ENCODE data around the gene RNASE13.
"Not testable (repeated sequence)": the region's sequence is repeated elsewhere in the genome, so short reads cannot be mapped to it uniquely, and the experiment has no call there.

The RNASE13 gene

DNA sequence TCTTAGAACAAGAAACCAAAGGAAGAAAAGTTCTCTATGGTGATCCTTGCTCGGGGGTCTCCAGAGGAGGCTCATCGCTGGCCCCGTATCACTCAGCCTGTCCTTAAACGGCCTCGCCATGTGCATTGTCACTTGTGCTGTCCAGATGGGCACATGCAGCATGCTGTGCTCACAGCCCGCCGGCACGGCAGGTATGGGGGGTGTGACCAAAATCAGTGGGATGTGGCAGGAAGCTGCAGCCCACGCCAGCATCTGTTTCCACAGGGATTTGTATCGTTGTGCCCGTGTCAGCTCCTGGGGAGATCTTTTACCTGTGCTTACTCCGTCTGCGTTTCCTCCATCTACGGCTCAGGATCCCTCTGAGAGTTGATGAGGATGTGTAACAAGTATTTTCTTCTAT, 38.1 kb downstream of the RNASE13 start:
- TF ChIP-seq, protein P1, sequence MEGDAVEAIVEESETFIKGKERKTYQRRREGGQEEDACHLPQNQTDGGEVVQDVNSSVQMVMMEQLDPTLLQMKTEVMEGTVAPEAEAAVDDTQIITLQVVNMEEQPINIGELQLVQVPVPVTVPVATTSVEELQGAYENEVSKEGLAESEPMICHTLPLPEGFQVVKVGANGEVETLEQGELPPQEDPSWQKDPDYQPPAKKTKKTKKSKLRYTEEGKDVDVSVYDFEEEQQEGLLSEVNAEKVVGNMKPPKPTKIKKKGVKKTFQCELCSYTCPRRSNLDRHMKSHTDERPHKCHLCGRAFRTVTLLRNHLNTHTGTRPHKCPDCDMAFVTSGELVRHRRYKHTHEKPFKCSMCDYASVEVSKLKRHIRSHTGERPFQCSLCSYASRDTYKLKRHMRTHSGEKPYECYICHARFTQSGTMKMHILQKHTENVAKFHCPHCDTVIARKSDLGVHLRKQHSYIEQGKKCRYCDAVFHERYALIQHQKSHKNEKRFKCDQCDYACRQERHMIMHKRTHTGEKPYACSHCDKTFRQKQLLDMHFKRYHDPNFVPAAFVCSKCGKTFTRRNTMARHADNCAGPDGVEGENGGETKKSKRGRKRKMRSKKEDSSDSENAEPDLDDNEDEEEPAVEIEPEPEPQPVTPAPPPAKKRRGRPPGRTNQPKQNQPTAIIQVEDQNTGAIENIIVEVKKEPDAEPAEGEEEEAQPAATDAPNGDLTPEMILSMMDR (IDR thresholded peaks at IDR 0.05; ENCODE audit: extremely low read depth, missing control alignments): no peak
- no peak for DNase-seq (ENCODE audit: low spot score)

DNA sequence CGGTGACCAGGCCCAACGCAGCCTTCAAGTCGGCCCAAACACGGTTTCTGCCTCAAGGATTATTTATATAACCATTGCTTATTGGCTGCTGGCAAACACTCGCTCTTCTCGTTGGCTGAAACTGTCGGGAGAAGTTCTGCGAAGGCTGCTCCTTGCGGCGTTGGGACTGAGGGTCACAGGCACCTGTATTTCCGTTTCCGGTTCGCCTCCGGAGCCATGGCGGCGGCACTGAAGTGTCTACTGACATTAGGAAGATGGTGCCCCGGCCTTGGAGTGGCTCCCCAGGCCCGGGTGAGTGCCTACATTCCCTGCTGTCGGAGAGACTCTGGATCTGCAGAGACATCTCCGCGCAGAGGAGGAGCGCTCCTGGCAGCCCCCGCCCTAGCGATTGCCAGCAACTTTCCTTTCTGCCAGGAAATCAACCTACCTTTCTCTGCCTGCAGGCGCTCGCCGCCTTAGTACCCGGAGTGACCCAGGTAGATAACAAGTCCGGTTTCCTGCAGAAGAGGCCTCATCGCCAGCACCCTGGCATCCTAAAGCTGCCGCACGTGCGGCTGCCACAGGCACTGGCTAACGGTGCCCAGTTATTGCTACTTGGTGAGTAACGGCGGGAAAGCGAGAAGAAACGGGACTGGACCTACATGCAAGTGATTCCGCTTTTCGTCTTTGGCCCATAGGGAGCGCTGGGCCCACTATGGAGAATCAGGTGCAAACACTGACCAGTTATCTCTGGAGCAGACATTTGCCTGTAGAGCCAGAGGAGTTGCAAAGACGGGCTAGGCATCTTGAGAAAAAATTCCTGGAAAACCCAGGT, 44.6 kb downstream of the RNASE13 start, which contains the start of gene METTL17:
TSS of gene METTL17 (plus strand) at position 194 of the 814 bp plus-strand sequence. CDS start at position 217, 23 bp downstream.
- TF ChIP-seq, protein P1 (IDR thresholded peaks at IDR 0.05; ENCODE audit: extremely low read depth, missing control alignments): no peak
- peak; percentile 87 for DNase-seq (ENCODE audit: low spot score)

DNA sequence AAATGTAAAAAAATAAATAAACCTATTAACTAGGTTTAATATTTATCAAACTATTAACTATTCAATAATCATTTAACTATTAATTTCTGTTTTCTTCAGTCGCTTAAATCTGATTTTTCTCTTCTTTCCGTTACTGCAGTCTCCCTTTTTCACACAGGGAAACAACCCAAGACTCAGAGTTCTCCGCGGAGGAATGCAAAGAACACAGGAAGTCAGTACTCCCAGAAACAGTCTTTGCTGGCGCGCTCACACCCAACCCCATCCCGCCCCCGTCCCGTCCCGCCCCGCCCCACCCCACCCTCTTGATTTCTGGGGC, 45.2 kb downstream of the RNASE13 start:
- TF ChIP-seq, protein P1 (IDR thresholded peaks at IDR 0.05; ENCODE audit: extremely low read depth, missing control alignments): no peak
- no peak for DNase-seq (ENCODE audit: low spot score)

DNA sequence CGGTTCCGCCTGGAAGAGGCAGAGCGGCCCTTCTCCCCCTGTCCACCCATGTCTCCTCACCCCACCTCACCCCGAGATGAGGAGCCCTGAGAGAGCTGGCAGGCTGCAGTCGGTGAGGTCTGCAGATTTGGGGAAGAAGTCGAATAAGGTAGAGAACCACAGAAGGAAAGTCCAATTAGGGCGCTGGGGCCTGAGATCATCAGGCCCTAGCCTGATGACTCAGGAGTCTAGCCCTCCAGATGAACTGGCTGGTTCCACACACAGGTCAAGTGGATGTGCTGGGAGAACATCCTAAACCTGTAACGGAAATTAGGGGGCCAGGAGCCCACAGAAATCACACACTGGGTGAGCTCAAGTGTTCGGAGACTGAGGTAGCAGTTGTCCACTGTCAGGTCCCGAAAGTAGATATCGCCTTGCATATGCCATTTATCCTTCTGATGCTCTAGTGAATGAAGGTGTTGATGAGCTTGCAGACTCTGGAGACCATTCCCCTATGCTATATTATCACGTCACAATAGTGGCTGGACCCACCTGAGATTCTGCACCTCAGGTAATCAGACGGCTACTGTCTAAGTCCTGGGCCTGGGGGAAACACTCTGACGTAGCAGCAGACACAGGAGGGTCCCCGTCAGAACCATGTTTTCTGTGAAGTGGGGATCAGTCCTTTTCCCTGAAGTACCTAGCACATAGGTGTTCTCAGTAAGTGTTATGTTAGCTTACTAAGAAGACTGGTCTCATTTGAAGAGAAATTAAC, 45.7 kb downstream of the RNASE13 start:
- no peak for DNase-seq (ENCODE audit: low spot score)
- TF ChIP-seq, protein P1 (IDR thresholded peaks at IDR 0.05; ENCODE audit: extremely low read depth, missing control alignments): no peak

DNA sequence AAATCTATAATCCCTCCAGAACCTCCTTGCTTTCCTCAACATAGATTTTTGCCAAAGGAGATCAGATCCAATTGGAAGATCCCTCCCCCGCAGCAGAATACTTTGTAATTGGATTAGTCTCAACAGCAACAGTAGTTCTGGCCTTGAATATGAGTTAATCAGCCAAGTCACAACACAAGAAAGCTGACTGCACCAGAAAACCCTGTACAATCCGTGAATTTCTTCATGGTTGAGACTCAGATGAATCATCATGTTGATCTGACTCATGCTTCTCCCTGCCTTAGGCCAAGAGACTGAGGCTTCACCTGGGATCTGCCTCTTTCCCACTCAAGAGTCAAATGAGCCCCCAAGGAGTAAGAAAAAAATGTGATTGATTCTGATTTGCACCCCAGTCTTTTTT, 47.8 kb downstream of the RNASE13 start:
- no peak for DNase-seq (ENCODE audit: low spot score)
- TF ChIP-seq, protein P1 (IDR thresholded peaks at IDR 0.05; ENCODE audit: extremely low read depth, missing control alignments): no peak

DNA sequence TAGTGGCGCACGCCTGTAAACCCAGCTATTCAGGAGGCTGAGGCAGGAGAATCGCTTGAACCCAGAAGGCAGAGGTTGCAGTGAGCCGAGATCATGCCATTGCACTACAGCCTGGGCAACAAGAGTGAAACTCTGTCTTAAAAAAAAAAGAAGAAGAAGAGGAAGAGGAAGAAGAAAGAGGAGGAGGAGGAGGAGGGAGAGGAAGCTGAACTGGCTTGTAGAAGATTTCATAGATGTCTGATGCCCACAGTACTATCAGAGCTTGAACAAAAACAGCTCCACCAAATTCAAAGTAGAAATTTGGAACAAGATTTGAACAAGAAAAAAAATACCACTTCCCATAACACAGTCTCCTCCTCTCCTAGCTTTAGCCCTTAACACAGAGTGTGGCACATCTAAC, 49.0 kb downstream of the RNASE13 start:
- not testable (repeated sequence) for DNase-seq (ENCODE audit: low spot score)

Data from GM20000 (cell line).